SK-N-SH treated with all-trans-retinoic acid at 6 μM for 48 hours (cell line): Measurements from ENCODE around the gene MVD.

ENCODE experiments used
- ATAC-seq: fragments of 200-7000 bp; cut with Tn5 transposase; 3 replicates; pipeline ENCODE4 v1.9.1; 2020; ENCODE audit warnings: mild to moderate bottlenecking, moderate library complexity
- ARNTL ChIP-seq: fragments of 450-650 bp; formaldehyde crosslinking; IDR thresholded peaks from 2 replicates; pipeline ENCODE4 v1.5.0; 2020; ENCODE audit warnings: low read depth, mild to moderate bottlenecking, moderate library complexity, borderline replicate concordance
- BACH2 ChIP-seq: fragments of 250-450 bp; sonication (Bioruptor Pico); IDR thresholded peaks from 2 replicates; pipeline ENCODE4 v1.9.0; 2021; ENCODE audit warnings: mild to moderate bottlenecking, borderline replicate concordance
- CSDC2 ChIP-seq: fragments of 250-450 bp; sonication (Bioruptor Pico); IDR thresholded peaks from 2 replicates; pipeline ENCODE4 v1.5.0; 2020; ENCODE audit warnings: mild to moderate bottlenecking, moderate library complexity
- ESRRG ChIP-seq: fragments of 250-450 bp; sonication (Bioruptor Pico); IDR thresholded peaks from 2 replicates; pipeline ENCODE4 v1.6.1; 2021; ENCODE audit warnings: mild to moderate bottlenecking
- GLIS3 ChIP-seq: fragments of 250-450 bp; sonication (Bioruptor Pico); IDR thresholded peaks from 2 replicates; pipeline ENCODE4 v1.5.0; 2020; ENCODE audit warnings: mild to moderate bottlenecking, moderate library complexity
- ISL1 ChIP-seq: fragments of 250-450 bp; sonication (Bioruptor Pico); IDR thresholded peaks from 2 replicates; pipeline ENCODE4 v2.1.2; 2022; ENCODE audit warnings: mild to moderate bottlenecking, moderate library complexity
- OSR1 ChIP-seq: fragments of 250-450 bp; sonication (Bioruptor Pico); IDR thresholded peaks from 2 replicates; pipeline ENCODE4 v1.8.0; 2022; ENCODE audit warnings: moderate library complexity, mild to moderate bottlenecking, inconsistent platforms
- PPARA ChIP-seq: fragments of 250-450 bp; sonication (Bioruptor Pico); IDR thresholded peaks from 2 replicates; pipeline ENCODE4 v1.5.0; 2020; ENCODE audit warnings: mild to moderate bottlenecking, borderline replicate concordance
- RARB ChIP-seq: fragments of 250-450 bp; sonication (Bioruptor Pico); IDR thresholded peaks from 2 replicates; pipeline ENCODE4 v1.8.0; 2021; ENCODE audit warnings: mild to moderate bottlenecking, moderate library complexity
- SNAI2 ChIP-seq: fragments of 250-450 bp; sonication (Bioruptor Pico); IDR thresholded peaks from 2 replicates; pipeline ENCODE4 v1.5.0; 2020; ENCODE audit warnings: mild to moderate bottlenecking, moderate library complexity
- TCF4 ChIP-seq: fragments of 250-450 bp; sonication (Bioruptor Pico); IDR thresholded peaks from 2 replicates; pipeline ENCODE4 v1.8.0; 2021; ENCODE audit warnings: mild to moderate bottlenecking, moderate library complexity, borderline replicate concordance
- TOX ChIP-seq: fragments of 250-450 bp; sonication (Bioruptor Pico); IDR thresholded peaks from 2 replicates; pipeline ENCODE4 v1.8.0; 2021; ENCODE audit warnings: mild to moderate bottlenecking, moderate library complexity, borderline replicate concordance
- ZC3H10 ChIP-seq: fragments of 250-450 bp; sonication (Bioruptor Pico); IDR thresholded peaks from 2 replicates; pipeline ENCODE4 v1.5.1; 2021; ENCODE audit warnings: mild to moderate bottlenecking, moderate library complexity
- ZFP3 ChIP-seq: fragments of 250-450 bp; sonication (Bioruptor Pico); IDR thresholded peaks from 2 replicates; pipeline ENCODE4 v1.5.0; 2020; ENCODE audit warnings: mild to moderate bottlenecking, moderate library complexity
- ZFP30 ChIP-seq: fragments of 450-650 bp; formaldehyde crosslinking; IDR thresholded peaks from 2 replicates; pipeline ENCODE4 v1.5.0; 2022; ENCODE audit warnings: mild to moderate bottlenecking, moderate library complexity
- ZNF565 ChIP-seq: fragments of 450-650 bp; formaldehyde crosslinking; conservative IDR thresholded peaks from 2 replicates; pipeline ENCODE4 v1.5.0; 2020; ENCODE audit warnings: low read depth, mild to moderate bottlenecking, moderate library complexity
- ZNF70 ChIP-seq: fragments of 450-650 bp; formaldehyde crosslinking; IDR thresholded peaks from 2 replicates; pipeline ENCODE4 v1.5.0; 2020; ENCODE audit warnings: mild to moderate bottlenecking, moderate library complexity
- ZNF8 ChIP-seq: fragments of 450-650 bp; formaldehyde crosslinking; IDR thresholded peaks from 2 replicates; pipeline ENCODE4 v1.5.0; 2020; ENCODE audit warnings: mild to moderate bottlenecking, moderate library complexity
- TF ChIP-seq, protein P1 (sequence below): fragments of 250-450 bp; sonication (Bioruptor Pico); IDR thresholded peaks from 2 replicates; pipeline ENCODE4 v1.8.0; 2020; ENCODE audit warnings: mild to moderate bottlenecking, moderate library complexity, borderline replicate concordance
- TF ChIP-seq, protein P2 (sequence below): fragments of 250-450 bp; sonication (Bioruptor Pico); IDR thresholded peaks from 2 replicates; pipeline ENCODE4 v1.5.1; 2020; ENCODE audit warnings: low read depth, mild to moderate bottlenecking, moderate library complexity
- TF ChIP-seq, protein P3 (sequence below): fragments of 250-450 bp; sonication (Bioruptor Pico); IDR thresholded peaks from 2 replicates; pipeline ENCODE4 v1.8.0; 2021; ENCODE audit warnings: low read depth, mild to moderate bottlenecking, moderate library complexity, borderline replicate concordance
- TF ChIP-seq, protein P4 (sequence below): fragments of 250-450 bp; sonication (Bioruptor Pico); IDR thresholded peaks from 2 replicates; pipeline ENCODE4 v1.5.0; 2020; ENCODE audit warnings: mild to moderate bottlenecking, moderate library complexity

MVD gene

DNA sequence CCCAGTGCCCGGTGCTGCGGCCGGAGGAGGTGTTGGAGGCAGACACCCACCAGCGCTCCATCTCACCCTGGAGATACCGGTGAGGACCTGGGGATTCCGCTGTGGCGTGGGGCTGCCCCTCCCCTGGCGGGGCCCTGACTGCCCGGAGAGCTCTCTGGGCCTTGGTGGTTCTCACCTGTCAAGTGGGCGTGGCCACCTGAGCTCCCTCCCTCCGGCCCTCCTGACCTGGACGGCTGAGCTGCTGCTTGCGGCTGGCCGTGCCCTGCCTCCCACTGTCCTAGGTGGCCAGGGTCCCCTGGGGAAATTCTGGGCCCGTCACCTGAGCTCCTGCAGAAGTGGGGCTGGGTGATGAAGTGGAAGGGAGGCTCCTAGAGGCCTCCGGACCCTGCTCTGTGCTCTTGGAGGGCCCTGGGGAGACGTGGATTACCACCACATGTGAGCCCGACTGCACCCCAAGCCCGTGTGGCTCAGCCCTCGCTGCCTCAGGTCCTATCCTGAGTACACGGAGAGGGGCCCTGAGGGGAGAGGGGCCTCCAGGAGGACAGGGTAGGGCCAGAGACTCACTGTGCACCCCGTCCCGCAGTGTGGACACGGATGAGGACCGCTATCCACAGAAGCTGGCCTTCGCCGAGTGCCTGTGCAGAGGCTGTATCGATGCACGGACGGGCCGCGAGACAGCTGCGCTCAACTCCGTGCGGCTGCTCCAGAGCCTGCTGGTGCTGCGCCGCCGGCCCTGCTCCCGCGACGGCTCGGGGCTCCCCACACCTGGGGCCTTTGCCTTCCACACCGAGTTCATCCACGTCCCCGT, 23.5 kb downstream of the MVD start (continued):
- TF ChIP-seq TOX (CRISPR knock-in tag): no peak
- TF ChIP-seq CSDC2 (CRISPR knock-in tag): no peak
- TF ChIP-seq ZFP30 (CRISPR knock-in tag): no peak
- TF ChIP-seq, protein P1, sequence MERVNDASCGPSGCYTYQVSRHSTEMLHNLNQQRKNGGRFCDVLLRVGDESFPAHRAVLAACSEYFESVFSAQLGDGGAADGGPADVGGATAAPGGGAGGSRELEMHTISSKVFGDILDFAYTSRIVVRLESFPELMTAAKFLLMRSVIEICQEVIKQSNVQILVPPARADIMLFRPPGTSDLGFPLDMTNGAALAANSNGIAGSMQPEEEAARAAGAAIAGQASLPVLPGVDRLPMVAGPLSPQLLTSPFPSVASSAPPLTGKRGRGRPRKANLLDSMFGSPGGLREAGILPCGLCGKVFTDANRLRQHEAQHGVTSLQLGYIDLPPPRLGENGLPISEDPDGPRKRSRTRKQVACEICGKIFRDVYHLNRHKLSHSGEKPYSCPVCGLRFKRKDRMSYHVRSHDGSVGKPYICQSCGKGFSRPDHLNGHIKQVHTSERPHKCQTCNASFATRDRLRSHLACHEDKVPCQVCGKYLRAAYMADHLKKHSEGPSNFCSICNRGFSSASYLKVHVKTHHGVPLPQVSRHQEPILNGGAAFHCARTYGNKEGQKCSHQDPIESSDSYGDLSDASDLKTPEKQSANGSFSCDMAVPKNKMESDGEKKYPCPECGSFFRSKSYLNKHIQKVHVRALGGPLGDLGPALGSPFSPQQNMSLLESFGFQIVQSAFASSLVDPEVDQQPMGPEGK (CRISPR knock-in tag): no peak
- TF ChIP-seq TCF4: no peak
- TF ChIP-seq ZFP3 (CRISPR knock-in tag): no peak
- no peak for TF ChIP-seq ESRRG (CRISPR knock-in tag)
- TF ChIP-seq ZNF565 (CRISPR knock-in tag): no peak
- no peak for TF ChIP-seq ISL1 (CRISPR knock-in tag)
- TF ChIP-seq SNAI2 (CRISPR knock-in tag): no peak
- TF ChIP-seq GLIS3 (CRISPR knock-in tag): no peak
- no peak for TF ChIP-seq ZNF8 (CRISPR knock-in tag)
- TF ChIP-seq, all 23 proteins: peak for 0

DNA sequence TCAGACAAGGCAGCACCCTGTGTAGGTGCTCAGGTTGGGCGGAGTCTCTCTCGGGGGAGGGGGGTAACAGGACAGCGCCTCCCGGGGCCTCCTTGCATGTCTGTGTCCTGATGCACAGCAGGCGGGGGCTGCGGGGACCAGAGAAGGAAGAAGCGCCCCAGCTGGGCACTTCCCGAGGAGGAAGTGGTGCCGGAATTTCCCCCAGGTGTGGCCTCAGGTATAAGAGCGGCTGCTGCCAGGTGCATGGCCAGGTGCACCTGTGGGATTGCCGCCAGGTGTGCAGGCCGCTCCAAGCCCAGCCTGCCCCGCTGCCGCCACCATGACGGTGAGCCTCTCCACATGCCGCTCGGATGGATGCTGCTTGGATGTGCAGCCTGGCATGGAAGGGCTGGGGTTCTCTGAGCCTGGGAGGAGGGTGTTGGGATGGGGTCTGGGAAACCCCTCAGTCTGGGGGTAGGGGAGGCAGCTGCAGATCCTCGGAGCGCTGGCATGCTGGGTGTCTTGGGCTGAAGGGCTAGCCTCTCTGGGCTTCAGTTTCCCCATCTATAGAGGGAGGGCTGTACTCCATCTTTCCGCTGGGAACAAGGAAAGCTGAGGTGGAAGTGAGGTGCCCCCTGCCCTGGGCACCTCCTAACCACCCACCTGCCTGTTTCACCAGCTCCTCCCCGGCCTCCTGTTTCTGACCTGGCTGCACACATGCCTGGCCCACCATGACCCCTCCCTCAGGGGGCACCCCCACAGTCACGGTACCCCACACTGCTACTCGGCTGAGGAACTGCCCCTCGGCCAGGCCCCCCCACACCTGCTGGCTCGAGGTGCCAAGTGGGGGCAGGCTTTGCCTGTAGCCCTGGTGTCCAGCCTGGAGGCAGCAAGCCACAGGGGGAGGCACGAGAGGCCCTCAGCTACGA, 24.3 kb downstream of the MVD start, which contains the start of gene IL17C:
IL17C (plus strand) TSS at position 250 of the 908 bp plus-strand sequence; CDS start at position 320, 70 bp downstream.
- TF ChIP-seq ARNTL (CRISPR knock-in tag): no peak
- TF ChIP-seq RARB (CRISPR knock-in tag): no peak
- no peak for TF ChIP-seq CSDC2 (CRISPR knock-in tag)

DNA sequence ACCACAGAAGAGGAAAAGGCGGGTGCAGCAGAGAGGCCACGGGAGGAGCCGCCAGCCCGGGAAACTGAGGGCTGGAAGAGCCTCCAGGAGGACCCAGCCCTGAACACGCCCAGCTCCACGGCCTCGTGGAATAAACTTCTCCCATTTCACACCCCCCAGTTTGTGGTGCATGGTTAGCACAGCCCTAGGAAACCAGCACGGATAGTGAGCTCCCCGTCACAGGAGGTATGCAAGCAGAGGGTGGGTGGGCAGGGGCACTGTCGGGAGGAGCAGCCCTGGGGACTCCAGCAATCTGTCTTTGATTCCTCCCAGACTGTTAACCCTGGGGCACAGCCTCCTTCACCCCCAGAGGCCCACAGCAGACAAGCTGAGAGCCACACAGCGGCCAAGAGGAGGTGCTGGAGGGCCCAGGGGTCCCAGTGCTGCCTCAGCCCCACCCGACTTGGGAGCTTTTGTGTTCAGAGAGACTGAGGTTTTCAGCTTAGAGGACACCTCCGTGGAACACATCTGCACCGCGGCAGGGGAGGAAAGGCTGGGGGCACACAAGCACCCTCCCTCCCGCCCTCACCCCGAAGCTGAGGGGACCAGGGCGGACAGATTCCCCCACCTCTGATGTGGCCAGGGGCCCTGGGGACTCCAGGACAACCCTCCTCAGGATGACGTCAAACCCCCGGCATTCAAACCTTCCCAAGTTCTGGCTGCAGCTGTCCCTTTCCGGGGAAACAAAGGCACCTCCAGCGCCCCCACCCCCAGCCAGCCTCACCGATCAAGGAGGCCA, 26.2 kb downstream of the MVD start:
- no peak for ATAC-seq
- TF ChIP-seq BACH2 (CRISPR knock-in tag): no peak
- TF ChIP-seq PPARA (CRISPR knock-in tag): no peak
- no peak for TF ChIP-seq GLIS3 (CRISPR knock-in tag)
- TF ChIP-seq TOX (CRISPR knock-in tag): no peak
- TF ChIP-seq RARB (CRISPR knock-in tag): no peak
- no peak for TF ChIP-seq ZNF70 (CRISPR knock-in tag)
- no peak for TF ChIP-seq OSR1
- no peak for TF ChIP-seq ISL1 (CRISPR knock-in tag)
- TF ChIP-seq SNAI2 (CRISPR knock-in tag): no peak
- TF ChIP-seq CSDC2 (CRISPR knock-in tag): no peak

More for the DNA sequence above, 24.3 kb downstream of the MVD start, which contains the start of gene IL17C:
- ATAC-seq: no peak

DNA sequence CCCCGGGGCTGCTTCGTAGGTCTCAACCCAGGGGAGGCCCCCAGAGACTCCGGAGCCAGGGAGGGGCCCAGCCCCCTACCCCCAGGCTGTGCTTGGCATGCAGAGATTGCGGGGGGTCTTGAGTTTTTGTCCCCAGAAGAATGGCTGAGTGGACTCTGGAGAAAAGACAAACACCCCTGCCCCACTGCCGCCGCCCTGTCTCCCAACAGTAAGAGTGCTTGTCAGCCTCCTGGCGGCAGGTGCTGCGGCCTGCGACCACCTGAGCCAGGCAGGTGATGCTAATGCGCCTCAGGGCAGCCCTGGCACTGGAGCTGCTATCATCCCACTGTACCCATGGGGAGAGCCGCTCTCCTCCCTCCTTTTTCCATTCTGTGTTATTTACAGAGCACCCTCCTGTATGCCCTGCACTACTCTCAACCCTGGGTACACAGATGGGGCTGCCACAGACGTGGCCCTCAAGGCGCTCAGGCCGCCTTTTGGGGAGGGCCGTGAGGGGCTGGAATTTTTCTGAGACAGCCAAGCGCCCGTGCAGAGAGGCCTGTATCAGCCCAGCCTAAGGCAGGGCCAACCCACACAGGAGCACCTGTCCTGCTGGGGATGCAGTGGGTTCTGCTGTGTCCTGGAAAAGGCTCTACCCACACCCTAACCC, 27.1 kb downstream of the MVD start:
- no peak for ATAC-seq
- no peak for TF ChIP-seq RARB (CRISPR knock-in tag)
- TF ChIP-seq ZNF565 (CRISPR knock-in tag): no peak
- TF ChIP-seq, protein P2, sequence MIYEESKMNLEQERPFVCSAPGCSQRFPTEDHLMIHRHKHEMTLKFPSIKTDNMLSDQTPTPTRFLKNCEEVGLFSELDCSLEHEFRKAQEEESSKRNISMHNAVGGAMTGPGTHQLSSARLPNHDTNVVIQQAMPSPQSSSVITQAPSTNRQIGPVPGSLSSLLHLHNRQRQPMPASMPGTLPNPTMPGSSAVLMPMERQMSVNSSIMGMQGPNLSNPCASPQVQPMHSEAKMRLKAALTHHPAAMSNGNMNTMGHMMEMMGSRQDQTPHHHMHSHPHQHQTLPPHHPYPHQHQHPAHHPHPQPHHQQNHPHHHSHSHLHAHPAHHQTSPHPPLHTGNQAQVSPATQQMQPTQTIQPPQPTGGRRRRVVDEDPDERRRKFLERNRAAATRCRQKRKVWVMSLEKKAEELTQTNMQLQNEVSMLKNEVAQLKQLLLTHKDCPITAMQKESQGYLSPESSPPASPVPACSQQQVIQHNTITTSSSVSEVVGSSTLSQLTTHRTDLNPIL (CRISPR knock-in tag): no peak
- TF ChIP-seq ZFP30 (CRISPR knock-in tag): no peak
- TF ChIP-seq, protein P3, sequence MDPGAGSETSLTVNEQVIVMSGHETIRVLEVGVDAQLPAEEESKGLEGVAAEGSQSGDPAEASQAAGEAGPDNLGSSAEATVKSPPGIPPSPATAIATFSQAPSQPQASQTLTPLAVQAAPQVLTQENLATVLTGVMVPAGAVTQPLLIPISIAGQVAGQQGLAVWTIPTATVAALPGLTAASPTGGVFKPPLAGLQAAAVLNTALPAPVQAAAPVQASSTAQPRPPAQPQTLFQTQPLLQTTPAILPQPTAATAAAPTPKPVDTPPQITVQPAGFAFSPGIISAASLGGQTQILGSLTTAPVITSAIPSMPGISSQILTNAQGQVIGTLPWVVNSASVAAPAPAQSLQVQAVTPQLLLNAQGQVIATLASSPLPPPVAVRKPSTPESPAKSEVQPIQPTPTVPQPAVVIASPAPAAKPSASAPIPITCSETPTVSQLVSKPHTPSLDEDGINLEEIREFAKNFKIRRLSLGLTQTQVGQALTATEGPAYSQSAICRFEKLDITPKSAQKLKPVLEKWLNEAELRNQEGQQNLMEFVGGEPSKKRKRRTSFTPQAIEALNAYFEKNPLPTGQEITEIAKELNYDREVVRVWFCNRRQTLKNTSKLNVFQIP: no peak
- TF ChIP-seq ZC3H10 (CRISPR knock-in tag): no peak
- TF ChIP-seq GLIS3 (CRISPR knock-in tag): no peak
- TF ChIP-seq ESRRG (CRISPR knock-in tag): no peak
- TF ChIP-seq, protein P4, sequence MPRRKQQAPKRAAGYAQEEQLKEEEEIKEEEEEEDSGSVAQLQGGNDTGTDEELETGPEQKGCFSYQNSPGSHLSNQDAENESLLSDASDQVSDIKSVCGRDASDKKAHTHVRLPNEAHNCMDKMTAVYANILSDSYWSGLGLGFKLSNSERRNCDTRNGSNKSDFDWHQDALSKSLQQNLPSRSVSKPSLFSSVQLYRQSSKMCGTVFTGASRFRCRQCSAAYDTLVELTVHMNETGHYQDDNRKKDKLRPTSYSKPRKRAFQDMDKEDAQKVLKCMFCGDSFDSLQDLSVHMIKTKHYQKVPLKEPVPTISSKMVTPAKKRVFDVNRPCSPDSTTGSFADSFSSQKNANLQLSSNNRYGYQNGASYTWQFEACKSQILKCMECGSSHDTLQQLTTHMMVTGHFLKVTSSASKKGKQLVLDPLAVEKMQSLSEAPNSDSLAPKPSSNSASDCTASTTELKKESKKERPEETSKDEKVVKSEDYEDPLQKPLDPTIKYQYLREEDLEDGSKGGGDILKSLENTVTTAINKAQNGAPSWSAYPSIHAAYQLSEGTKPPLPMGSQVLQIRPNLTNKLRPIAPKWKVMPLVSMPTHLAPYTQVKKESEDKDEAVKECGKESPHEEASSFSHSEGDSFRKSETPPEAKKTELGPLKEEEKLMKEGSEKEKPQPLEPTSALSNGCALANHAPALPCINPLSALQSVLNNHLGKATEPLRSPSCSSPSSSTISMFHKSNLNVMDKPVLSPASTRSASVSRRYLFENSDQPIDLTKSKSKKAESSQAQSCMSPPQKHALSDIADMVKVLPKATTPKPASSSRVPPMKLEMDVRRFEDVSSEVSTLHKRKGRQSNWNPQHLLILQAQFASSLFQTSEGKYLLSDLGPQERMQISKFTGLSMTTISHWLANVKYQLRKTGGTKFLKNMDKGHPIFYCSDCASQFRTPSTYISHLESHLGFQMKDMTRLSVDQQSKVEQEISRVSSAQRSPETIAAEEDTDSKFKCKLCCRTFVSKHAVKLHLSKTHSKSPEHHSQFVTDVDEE (CRISPR knock-in tag): no peak
- TF ChIP-seq, protein P1 (CRISPR knock-in tag): no peak
- TF ChIP-seq TOX (CRISPR knock-in tag): no peak
- TF ChIP-seq ZNF8 (CRISPR knock-in tag): no peak
- TF ChIP-seq ZFP3 (CRISPR knock-in tag): no peak
- TF ChIP-seq CSDC2 (CRISPR knock-in tag): no peak
